PC-3 (cell line): Measurements from ENCODE around the gene VASN. TPM values are rescaled to one million over a fixed set of nuclear protein-coding genes. Genes with fewer than 3 reads are reported as not detected.
"Not testable (repeated sequence)": the region's sequence is repeated elsewhere in the genome, so short reads cannot be mapped to it uniquely, and the experiment has no call there.

Experiments used
- ATAC-seq: fragments of 200-7000 bp; cut with Tn5 transposase; 2 replicates; pipeline ENCODE4 v1.9.1; 2020; ENCODE audit warnings: mild to moderate bottlenecking, moderate library complexity
- BruUV-seq: library from RNA; stranded (reverse); fragments of 400-500 nt; replicated peaks from 2 replicates; lab custom pipeline; 2021; lab: Mats Ljungman, UMichigan
- CTCF ChIA-PET: fragments of 300-600 bp; sonication (Branson Sonifier 250); formaldehyde crosslinking; loops from one replicate; lab custom pipeline; 2022; ENCODE audit warnings: antibody characterized with exemption; lab: Charles Lee
- POLR2A ChIA-PET: fragments of 300-600 bp; sonication (Branson Sonifier 250); formaldehyde crosslinking; loops from one replicate; lab custom pipeline; 2022; ENCODE audit warnings: antibody characterized with exemption; ENCODE audit not compliant: unreplicated experiment; lab: Charles Lee
- DNase-seq: peaks from one replicate; pipeline ENCODE4 v3.0.0-alpha.2; 2015
- H2AFZ ChIP-seq: fragments of 300-600 bp; sonication (generic); 2 replicates; pipeline ENCODE4 v1.6.0; 2016; ENCODE audit warnings: antibody characterized with exemption, low read length
- H3F3A ChIP-seq: fragments of 300-600 bp; sonication (generic); one replicate; pipeline ENCODE4 v1.6.0; 2017; ENCODE audit warnings: antibody characterized with exemption, low read length, control low read depth, mild to moderate bottlenecking; ENCODE audit not compliant: unreplicated experiment
- H3K27ac ChIP-seq: fragments of 300-600 bp; sonication (generic); 2 replicates; pipeline ENCODE4 v1.5.1; 2016; ENCODE audit warnings: mild to moderate bottlenecking, low read length
- H3K27me3 ChIP-seq: fragments of 300-600 bp; sonication (generic); 2 replicates; pipeline ENCODE4 v1.6.1; 2016; ENCODE audit warnings: low read length, mixed read lengths
- H3K36me3 ChIP-seq: fragments of 300-600 bp; sonication (generic); 2 replicates; pipeline ENCODE4 v1.6.1; 2016; ENCODE audit warnings: low read depth, mixed run types, low read length, mixed read lengths
- H3K4me1 ChIP-seq: fragments of 300-600 bp; sonication (generic); 2 replicates; pipeline ENCODE4 v1.5.1; 2016; ENCODE audit warnings: low read length; ENCODE audit not compliant: insufficient read depth
- H3K4me2 ChIP-seq: fragments of 300-600 bp; sonication (generic); 2 replicates; pipeline ENCODE4 v1.6.0; 2016; ENCODE audit warnings: low read length
- H3K4me3 ChIP-seq: fragments of 300-600 bp; sonication (generic); 2 replicates; pipeline ENCODE4 v1.5.1; 2016; ENCODE audit warnings: mild to moderate bottlenecking, low read length, mixed read lengths
- H3K79me2 ChIP-seq: fragments of 300-600 bp; sonication (generic); 2 replicates; pipeline ENCODE4 v1.6.1; 2017; ENCODE audit warnings: low read length, mixed read lengths
- H3K9ac ChIP-seq: fragments of 300-600 bp; sonication (generic); 2 replicates; pipeline ENCODE4 v1.6.0; 2016; ENCODE audit warnings: mild to moderate bottlenecking, low read length
- H3K9me2 ChIP-seq: fragments of 300-600 bp; sonication (generic); replicated peaks from 2 replicates; pipeline ENCODE4 v1.6.1; 2016; ENCODE audit warnings: mixed run types, low read length, mixed read lengths
- H3K9me3 ChIP-seq: fragments of 300-600 bp; sonication (generic); 2 replicates; pipeline ENCODE4 v1.6.1; 2016; ENCODE audit warnings: low read length, mixed read lengths
- H4K20me1 ChIP-seq: fragments of 300-600 bp; sonication (generic); 2 replicates; pipeline ENCODE4 v1.6.1; 2016; ENCODE audit warnings: low read length, mixed read lengths
- CTCF ChIP-seq: fragments of 300-600 bp; sonication (generic); conservative IDR thresholded peaks from 2 replicates; pipeline ENCODE4 v1.5.1; 2017; ENCODE audit warnings: antibody characterized with exemption, low read depth, mild to moderate bottlenecking, low read length
- EZH2 ChIP-seq: fragments of 300-600 bp; sonication (generic); IDR thresholded peaks from one replicate; pipeline ENCODE4 v1.6.1; 2017; ENCODE audit warnings: antibody characterized with exemption, mild to moderate bottlenecking, low read length; ENCODE audit not compliant: unreplicated experiment
- EZH2phosphoT487 ChIP-seq: fragments of 300-600 bp; sonication (generic); IDR thresholded peaks from 2 replicates; pipeline ENCODE4 v1.6.1; 2018; ENCODE audit warnings: mild to moderate bottlenecking, antibody characterized with exemption, low read length, borderline replicate concordance
- intact Hi-C: fragments of 100-400 bp; cut with micrococcal nuclease; formaldehyde crosslinking; loops from 2 replicates; pipeline ENCODE4 v1.9.0; 2023
- total RNA-seq: library from RNA; depleted of rRNA; stranded (reverse); fragments of >200 nt; gene quantifications from 2 replicates; pipeline ENCODE4 v1.2.3, GENCODE V29; 2014

VASN gene
- total RNA-seq, 1 experiment from 2014 or later = 12.2 TPM

- TF ChIP-seq CTCF = no peak
- TF ChIP-seq EZH2phosphoT487 = no peak
- TF ChIP-seq EZH2 = no peak
- H3K9ac ChIP-seq = no peak overlapping the region
- H3F3A ChIP-seq = no peaks in the 10 kb centered on the region
- H3K27me3 ChIP-seq = no peaks in the 10 kb centered on the region
- no peaks in the 10 kb centered on the region for H3K36me3 ChIP-seq
- H3K9me2 ChIP-seq = no peaks in the 10 kb centered on the region
- no peaks in the 10 kb centered on the region for H4K20me1 ChIP-seq
- POLR2A ChIA-PET = no interaction called here
- intact Hi-C loops = no loop called here
- H2AFZ ChIP-seq = no peak overlapping the region
- no peak overlapping the region for H3K4me3 ChIP-seq
- CTCF ChIA-PET = no interaction called here
- H3K27ac ChIP-seq = no peak overlapping the region
- H3K79me2 ChIP-seq = no peaks in the 10 kb centered on the region
- no peaks in the 10 kb centered on the region for H3K9me3 ChIP-seq
- BruUV-seq = no TSS peak
- ATAC-seq (no peak), DNase-seq (no peak)
- no peak overlapping the region for H3K4me2 ChIP-seq
- no peaks in the 10 kb centered on the region for H3K4me1 ChIP-seq
Measured at GRCh38 chr16:4391631-4392381, 20.2 kb downstream of the VASN start.

GRCh38 chr16:4392382-4393239 lies 21.0 kb downstream of the VASN start:
- H3K4me1 ChIP-seq = no peaks in the 10 kb centered on the region
- H3K9ac ChIP-seq = no peak overlapping the region
- no peak overlapping the region for H3K4me2 ChIP-seq
- DNase-seq (no peak), ATAC-seq (no peak)
- TF ChIP-seq EZH2 (no peak), CTCF (no peak), EZH2phosphoT487 (no peak)
- no peaks in the 10 kb centered on the region for H3K9me3 ChIP-seq
- intact Hi-C loops = no loop called here
- H3K36me3 ChIP-seq = no peaks in the 10 kb centered on the region
- H3K9me2 ChIP-seq = no peaks in the 10 kb centered on the region
- H3K27ac ChIP-seq = no peak overlapping the region
- no peaks in the 10 kb centered on the region for H3K27me3 ChIP-seq
- no peak overlapping the region for H2AFZ ChIP-seq
- no peaks in the 10 kb centered on the region for H4K20me1 ChIP-seq
- ChIA-PET POLR2A (interaction anchor here (0.6 kb wide), 1 partner anchor 9 kb away, joined by 3 read pairs; no protein-coding TSS in a partner anchor), CTCF (no interaction called here)
- no peaks in the 10 kb centered on the region for H3F3A ChIP-seq
- BruUV-seq = no TSS peak
- H3K79me2 ChIP-seq = no peaks in the 10 kb centered on the region
- H3K4me3 ChIP-seq = no peak overlapping the region

- BruUV-seq = no TSS peak
- no peaks in the 10 kb centered on the region for H4K20me1 ChIP-seq
- H3K4me2 ChIP-seq = no peak overlapping the region
- no peaks in the 10 kb centered on the region for H3K79me2 ChIP-seq
- H3K4me3 ChIP-seq = no peak overlapping the region
- CTCF ChIA-PET = no interaction called here
- peak; percentile 25 for DNase-seq
- no peak overlapping the region for H3K27ac ChIP-seq
- H3K27me3 ChIP-seq = no peaks in the 10 kb centered on the region
- no peaks in the 10 kb centered on the region for H3K4me1 ChIP-seq
- no peaks in the 10 kb centered on the region for H3F3A ChIP-seq
- intact Hi-C loops = no loop called here
- H3K36me3 ChIP-seq = no peaks in the 10 kb centered on the region
- POLR2A ChIA-PET = no interaction called here
- no peak overlapping the region for H3K9ac ChIP-seq
- no peaks in the 10 kb centered on the region for H3K9me3 ChIP-seq
- no peaks in the 10 kb centered on the region for H3K9me2 ChIP-seq
- no peak overlapping the region for H2AFZ ChIP-seq
- no peak for ATAC-seq
- no peak for TF ChIP-seq EZH2
- no peak for TF ChIP-seq CTCF
- TF ChIP-seq EZH2phosphoT487 = no peak
Measured at GRCh38 chr16:4393240-4393600, 21.6 kb downstream of the VASN start.

- H3K36me3 ChIP-seq, H4K20me1 ChIP-seq, BruUV-seq, H3K4me2 ChIP-seq, ATAC-seq, H3K4me3 ChIP-seq, intact Hi-C loops, H3K4me1 ChIP-seq, H3K9ac ChIP-seq, H3K27me3 ChIP-seq, H3K9me3 ChIP-seq, H3F3A ChIP-seq, CTCF ChIA-PET, H3K79me2 ChIP-seq, POLR2A ChIA-PET, DNase-seq, H3K27ac ChIP-seq, H2AFZ ChIP-seq, H3K9me2 ChIP-seq: not testable (repeated sequence)
Measured at GRCh38 chr16:4393850-4394249, 22.2 kb downstream of the VASN start.
